Cardiac fibroblast (primary cell): Measurements from ENCODE around the gene SFXN2.
A peak's percentile ranks its signal among the peaks of the same experiment; 100 is the strongest.

Experiments used
- DNase-seq, 2 donors: peaks; one replicate each; pipeline versions ENCODE4 v3.0.0 to v3.0.0-alpha.2; 2010; ENCODE audit warnings: low read depth in 2 of 2
- H3K4me3 ChIP-seq, 2 donors: replicated peaks in 1 of 2; 1 replicate in 1 of 2; 2 replicates in 1 of 2; pipeline ENCODE4 v1.5.1; 2011; ENCODE audit warnings: low read depth in 2 of 2, low read length in 2 of 2, mild to moderate bottlenecking in 2 of 2, moderate library complexity in 1 of 2
- CTCF ChIP-seq: IDR thresholded peaks from one replicate; pipeline ENCODE4 v1.5.1; 2011; ENCODE audit warnings: low read depth, mild to moderate bottlenecking, low read length, inconsistent platforms

SFXN2 gene

DNA sequence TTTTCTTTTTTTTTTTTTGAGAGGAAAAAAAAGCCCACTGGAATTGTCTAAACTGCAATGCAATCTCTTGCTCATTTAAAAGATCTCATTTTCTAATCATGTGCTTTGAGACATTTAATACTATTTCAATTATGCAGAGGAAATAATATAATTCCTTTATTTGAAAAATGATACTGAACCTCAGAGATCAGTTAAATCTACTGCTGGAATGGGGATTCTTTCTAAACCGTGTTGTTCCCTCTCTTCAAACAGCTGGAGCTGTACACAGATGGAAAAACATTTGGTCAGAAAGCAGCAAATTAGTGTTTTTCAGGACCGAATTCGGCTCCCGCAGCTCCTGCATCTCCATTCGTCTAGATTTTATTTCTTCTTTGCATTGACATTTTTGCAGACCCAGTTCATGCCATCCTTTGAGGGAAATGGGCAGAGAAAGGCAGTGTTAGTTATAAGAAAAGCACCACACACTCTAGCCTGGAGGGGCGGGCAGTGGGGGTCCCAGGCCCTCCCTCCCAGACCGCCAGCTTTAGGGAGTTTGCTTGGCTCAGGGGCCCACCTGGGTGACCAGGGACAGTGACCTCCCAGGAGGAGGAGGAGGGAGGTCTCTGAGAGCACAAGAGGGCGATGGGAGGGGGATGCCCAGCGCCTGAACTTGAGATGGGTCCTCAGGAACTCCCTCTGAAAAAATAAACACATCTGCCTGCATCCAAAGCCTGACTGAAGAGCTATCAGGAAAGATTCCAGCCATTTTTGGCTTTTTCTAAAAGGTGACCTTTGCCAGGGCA lies 37.7 kb upstream of the SFXN2 start:
- no peak for TF ChIP-seq CTCF
- DNase-seq = no peak
- H3K4me3 ChIP-seq = no peak overlapping the region

DNA sequence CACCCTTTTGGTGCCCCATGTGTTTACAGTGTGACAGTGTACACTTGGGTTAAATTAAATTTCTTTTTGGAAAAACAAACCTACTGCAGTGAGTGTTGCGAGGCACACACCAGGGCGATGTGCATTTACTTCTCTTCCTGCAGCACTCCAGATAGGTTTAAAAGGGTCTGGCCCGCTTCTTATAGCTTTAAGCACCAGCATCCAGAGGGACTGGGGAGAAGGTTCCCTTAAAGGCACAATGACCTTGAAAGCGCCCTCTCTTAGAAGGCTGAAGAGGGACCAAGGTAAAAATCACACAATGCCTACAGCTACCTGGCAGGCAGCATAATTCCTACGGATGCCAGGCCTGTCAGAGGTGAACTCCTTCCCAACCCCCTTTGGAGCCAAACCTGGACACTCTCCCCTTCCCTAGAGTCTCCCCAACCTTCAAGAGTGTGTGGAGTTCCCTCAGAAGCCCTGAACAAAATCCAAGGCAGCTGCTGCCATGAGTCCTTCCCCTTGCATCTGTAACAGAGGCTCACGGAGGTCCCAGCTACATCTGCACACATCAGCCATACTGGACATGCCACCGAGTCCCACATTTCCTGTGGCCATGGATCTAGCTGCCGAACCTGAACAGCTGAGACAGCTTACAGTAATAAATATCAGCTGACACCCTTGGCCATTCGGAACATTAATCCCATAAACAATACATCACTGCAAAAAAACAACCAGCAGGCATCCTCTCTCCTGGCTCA lies 36.9 kb upstream of the SFXN2 start:
- TF ChIP-seq CTCF = no peak

GRCh38 chr10:102678068-102678400 lies 36.4 kb upstream of the SFXN2 start:
- no peak overlapping the region for H3K4me3 ChIP-seq
- no peak for TF ChIP-seq CTCF

More for the DNA sequence above, 36.9 kb upstream of the SFXN2 start:
- DNase-seq = no peak
- no peak overlapping the region for H3K4me3 ChIP-seq

DNA sequence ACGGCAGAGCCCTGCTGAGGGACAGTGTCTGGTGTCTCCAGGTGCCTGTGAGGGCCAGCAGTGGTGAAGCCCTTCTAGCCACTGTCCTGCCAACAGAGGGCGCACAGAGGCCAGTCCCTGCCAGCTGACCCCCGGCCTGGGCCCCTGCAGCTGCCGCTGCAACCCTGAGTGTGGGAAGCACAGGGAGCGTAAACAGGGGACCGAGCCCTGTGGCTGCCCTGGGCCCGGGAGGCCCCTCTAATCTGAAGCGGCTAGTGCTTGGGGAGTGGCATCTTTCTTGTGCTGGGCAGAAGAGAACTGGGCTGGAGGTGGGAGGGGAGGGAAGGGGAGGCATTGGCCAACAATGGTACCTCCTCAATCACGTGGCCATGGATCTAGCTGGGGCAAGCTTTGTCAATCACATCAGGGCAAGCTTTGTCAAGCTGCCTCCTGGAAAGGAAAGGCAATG lies 35.6 kb upstream of the SFXN2 start:
- peak; percentile 59 to 70 for DNase-seq
- H3K4me3 ChIP-seq = no peak overlapping the region

More at GRCh38 chr10:102678068-102678400, 36.4 kb upstream of the SFXN2 start:
- no peak for DNase-seq

DNA sequence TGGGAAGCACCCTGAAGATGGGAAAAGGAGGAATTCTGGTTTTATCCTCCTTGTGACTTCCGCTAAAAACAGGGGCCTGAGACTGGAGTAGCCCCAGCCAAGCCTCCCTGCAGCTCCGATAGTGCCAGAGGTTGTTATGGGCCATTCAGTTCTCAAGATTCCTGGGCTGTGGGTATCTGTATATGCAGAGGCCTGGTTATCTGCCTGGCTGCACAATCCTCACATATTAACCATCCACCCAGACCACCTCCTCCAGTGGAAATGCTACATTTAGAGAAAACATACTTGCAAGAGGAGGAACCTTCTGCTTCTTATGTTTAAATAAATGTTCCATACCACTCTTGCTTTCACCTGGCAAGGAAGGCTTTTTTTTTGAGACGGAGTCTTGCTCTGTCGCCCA lies 34.8 kb upstream of the SFXN2 start:
- TF ChIP-seq CTCF = no peak
- H3K4me3 ChIP-seq = no peak overlapping the region
- DNase-seq = no peak

More for the DNA sequence above, 35.6 kb upstream of the SFXN2 start:
- TF ChIP-seq CTCF = peak; percentile 85

- no peak for TF ChIP-seq CTCF
- DNase-seq = no peak
- no peak overlapping the region for H3K4me3 ChIP-seq
These were observed 32.7 kb upstream of the SFXN2 start for GRCh38 chr10:102681696-102682095.
